MM.1S (cell line): ENCODE results near the gene BEAN1.

ENCODE experiments used
- DNase-seq: peaks from one replicate; pipeline ENCODE4 v3.0.0-alpha.2; 2015
- H2AFZ ChIP-seq: fragments of 300-600 bp; sonication (generic); 2 replicates; pipeline ENCODE4 v1.6.0; 2016; ENCODE audit warnings: antibody characterized with exemption, low read length
- H3F3A ChIP-seq: fragments of 300-600 bp; sonication (generic); 2 replicates; pipeline ENCODE4 v1.6.1; 2016; ENCODE audit warnings: mild to moderate bottlenecking, antibody characterized with exemption, low read length, moderate library complexity, mixed read lengths; ENCODE audit not compliant: insufficient read depth
- H3K27ac ChIP-seq: fragments of 300-600 bp; sonication (generic); 2 replicates; pipeline ENCODE4 v1.5.1; 2016; ENCODE audit warnings: mild to moderate bottlenecking, low read length
- H3K27me3 ChIP-seq: fragments of 300-600 bp; sonication (generic); replicated peaks from 2 replicates; pipeline ENCODE4 v1.6.0; 2016; ENCODE audit warnings: low read length; ENCODE audit not compliant: insufficient read depth
- H3K36me3 ChIP-seq: fragments of 300-600 bp; sonication (generic); replicated peaks from 2 replicates; pipeline ENCODE4 v1.6.1; 2016; ENCODE audit warnings: mild to moderate bottlenecking, low read length, mixed read lengths; ENCODE audit not compliant: insufficient read depth
- H3K4me1 ChIP-seq: fragments of 300-600 bp; sonication (generic); 2 replicates; pipeline ENCODE4 v1.6.1; 2016; ENCODE audit warnings: low read length, mixed read lengths
- H3K4me2 ChIP-seq: fragments of 300-600 bp; sonication (generic); 2 replicates; pipeline ENCODE4 v1.6.0; 2016; ENCODE audit warnings: low read depth, low read length
- H3K4me3 ChIP-seq: fragments of 300-600 bp; sonication (generic); 2 replicates; pipeline ENCODE4 v1.5.1; 2016; ENCODE audit warnings: low read length, mixed read lengths
- H3K79me2 ChIP-seq: fragments of 300-600 bp; sonication (generic); 2 replicates; pipeline ENCODE4 v1.6.1; 2016; ENCODE audit warnings: mixed run types, low read length, mixed read lengths
- H3K9ac ChIP-seq: fragments of 300-600 bp; sonication (generic); 2 replicates; pipeline ENCODE4 v1.6.1; 2016; ENCODE audit warnings: low read length, mixed read lengths
- H3K9me2 ChIP-seq: fragments of 300-600 bp; sonication (generic); replicated peaks from 2 replicates; pipeline ENCODE4 v1.6.1; 2016; ENCODE audit warnings: mild to moderate bottlenecking, low read length, mixed read lengths; ENCODE audit not compliant: insufficient read depth
- H3K9me3 ChIP-seq: fragments of 300-600 bp; sonication (generic); replicated peaks from 2 replicates; pipeline ENCODE4 v1.6.1; 2016; ENCODE audit warnings: mild to moderate bottlenecking, low read length, mixed read lengths; ENCODE audit not compliant: insufficient read depth
- H4K20me1 ChIP-seq: fragments of 300-600 bp; sonication (generic); 2 replicates; pipeline ENCODE4 v1.6.1; 2016; ENCODE audit warnings: mild to moderate bottlenecking, low read length, moderate library complexity, mixed read lengths; ENCODE audit not compliant: insufficient read depth
- CTCF ChIP-seq: fragments of 300-600 bp; sonication (generic); IDR thresholded peaks from 2 replicates; pipeline ENCODE4 v1.5.1; 2016; ENCODE audit warnings: antibody characterized with exemption, low read length, mixed read lengths
- EZH2 ChIP-seq: fragments of 300-600 bp; sonication (generic); optimal IDR thresholded peaks from 2 replicates; pipeline ENCODE3; 2017; ENCODE audit warnings: low read depth, mild to moderate bottlenecking, antibody characterized with exemption, low read length, mixed read lengths
- EZH2phosphoT487 ChIP-seq: fragments of 300-600 bp; sonication (generic); IDR thresholded peaks from 2 replicates; pipeline ENCODE4 v1.6.1; 2018; ENCODE audit warnings: antibody characterized with exemption, low read length

BEAN1 gene

GRCh38 chr16:66444049-66444481 lies 17.0 kb downstream of the BEAN1 start:
- Histone ChIP-seq H3K9me2 (no peaks in the 10 kb centered on the region), H3K36me3 (no peaks in the 10 kb centered on the region), H2AFZ (no peak overlapping the region), H3K9me3 (no peaks in the 10 kb centered on the region), H3K27me3 (no peaks in the 10 kb centered on the region), H3K4me1 (no peaks in the 10 kb centered on the region), H3K27ac (no peak overlapping the region), H3K4me3 (no peak overlapping the region), H4K20me1 (no peaks in the 10 kb centered on the region), H3F3A (no peaks in the 10 kb centered on the region), H3K79me2 (no peaks in the 10 kb centered on the region), H3K9ac (no peak overlapping the region), H3K4me2 (no peak overlapping the region)
- no peak for DNase-seq
- TF ChIP-seq EZH2phosphoT487 = no peak

- H3K27ac ChIP-seq = no peak overlapping the region
- DNase-seq = no peak
- no peaks in the 10 kb centered on the region for H3F3A ChIP-seq
- H2AFZ ChIP-seq = no peak overlapping the region
- H3K27me3 ChIP-seq = no peaks in the 10 kb centered on the region
- no peaks in the 10 kb centered on the region for H3K9me2 ChIP-seq
- no peak overlapping the region for H3K9ac ChIP-seq
- H3K4me2 ChIP-seq = no peak overlapping the region
- H3K79me2 ChIP-seq = no peaks in the 10 kb centered on the region
- no peaks in the 10 kb centered on the region for H4K20me1 ChIP-seq
- H3K9me3 ChIP-seq = no peaks in the 10 kb centered on the region
- H3K4me3 ChIP-seq = no peak overlapping the region
- TF ChIP-seq CTCF (no peak), EZH2phosphoT487 (no peak), EZH2 (no peak)
- no peaks in the 10 kb centered on the region for H3K36me3 ChIP-seq
- no peaks in the 10 kb centered on the region for H3K4me1 ChIP-seq
These were observed 19.6 kb downstream of the BEAN1 start for GRCh38 chr16:66446737-66447136.

DNA sequence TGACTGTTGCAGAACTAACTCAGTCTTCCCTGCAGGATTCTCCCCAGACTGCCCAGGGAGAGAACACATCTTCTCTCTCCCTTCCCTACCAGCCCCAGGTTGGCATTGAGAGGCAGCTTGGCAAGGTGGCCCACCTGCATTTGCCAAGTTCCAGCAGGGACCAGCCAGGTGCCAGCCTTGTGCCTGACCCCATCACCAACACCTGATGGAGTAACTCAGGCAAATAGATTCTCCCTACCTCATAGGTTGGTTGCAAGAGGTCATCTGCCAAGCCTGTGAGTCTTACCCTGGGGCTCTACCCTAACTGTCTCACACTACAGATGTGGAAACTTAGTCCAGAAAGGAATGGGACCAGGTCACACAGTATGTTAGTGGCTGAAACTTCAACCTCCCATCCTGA lies 20.4 kb downstream of the BEAN1 start:
- no peaks in the 10 kb centered on the region for H3K36me3 ChIP-seq
- H3K4me3 ChIP-seq = no peak overlapping the region
- DNase-seq = no peak

More for the DNA sequence above, 20.4 kb downstream of the BEAN1 start:
- H3K27ac ChIP-seq = no peak overlapping the region
- H3K27me3 ChIP-seq = no peaks in the 10 kb centered on the region
- no peaks in the 10 kb centered on the region for H3K9me2 ChIP-seq
- no peak overlapping the region for H3K9ac ChIP-seq
- no peaks in the 10 kb centered on the region for H3K4me1 ChIP-seq
- H3K9me3 ChIP-seq = no peaks in the 10 kb centered on the region
- H3F3A ChIP-seq = no peaks in the 10 kb centered on the region
- H3K79me2 ChIP-seq = no peaks in the 10 kb centered on the region
- H2AFZ ChIP-seq = no peak overlapping the region
- TF ChIP-seq EZH2phosphoT487 (no peak), EZH2 (no peak), CTCF (no peak)
- no peak overlapping the region for H3K4me2 ChIP-seq
- no peaks in the 10 kb centered on the region for H4K20me1 ChIP-seq
